HUES64 (cell line): ENCODE results near the gene ALAD. TPM values are rescaled to one million over a fixed set of nuclear protein-coding genes. Genes with fewer than 3 reads are reported as not detected.
A peak's percentile ranks its signal among the peaks of the same experiment; 100 is the strongest.
"Not testable (repeated sequence)": the region's sequence is repeated elsewhere in the genome, so short reads cannot be mapped to it uniquely, and the experiment has no call there.

ENCODE experiments used
- H3K27ac ChIP-seq: 2 replicates; pipeline ENCODE4 v1.7.0; 2013; ENCODE audit warnings: low read depth, low read length, inconsistent platforms
- H3K27me3 ChIP-seq: 2 replicates; pipeline ENCODE4 v1.6.1; 2013; ENCODE audit warnings: mild to moderate bottlenecking, low read length; ENCODE audit not compliant: insufficient read depth
- H3K36me3 ChIP-seq: 2 replicates; pipeline ENCODE4 v1.6.1; 2013; ENCODE audit warnings: mild to moderate bottlenecking, low read length; ENCODE audit not compliant: insufficient read depth
- H3K4me1 ChIP-seq: 2 replicates; pipeline ENCODE4 v1.6.1; 2013; ENCODE audit warnings: mild to moderate bottlenecking, low read length, moderate library complexity; ENCODE audit not compliant: insufficient read depth
- H3K4me3 ChIP-seq: 2 replicates; pipeline ENCODE4 v1.5.1; 2013; ENCODE audit warnings: mild to moderate bottlenecking, low read length, moderate library complexity
- H3K9ac ChIP-seq: 2 replicates; pipeline ENCODE4 v1.6.1; 2013; ENCODE audit warnings: mild to moderate bottlenecking, low read depth, low read length
- H3K9me3 ChIP-seq: 2 replicates; pipeline ENCODE4 v1.6.1; 2013; ENCODE audit warnings: low read depth, low read length; ENCODE audit not compliant: insufficient read depth
- WGBS: fragments of 150-250, 120-280 bp; methylation state at CpG from one replicate; pipeline ENCODE4 v1.1.7; 2013; ENCODE audit warnings: missing lambda C conversion rate; 5-methylcytosine and 5-hydroxymethylcytosine counted together
- polyA plus RNA-seq, 2 experiments: library from polyadenylated mRNA; stranded (reverse); fragments of 50-300 nt; gene quantifications; one replicate each; pipeline ENCODE4 v1.2.3, GENCODE V29; 2013

The ALAD gene
- polyA plus RNA-seq (2013, experiment 1 of 2), result 7.9 TPM
- 12.4 TPM for polyA plus RNA-seq (2013, experiment 2 of 2)

- Histone ChIP-seq H3K27me3 (no peaks in the 10 kb centered on the region), H3K9me3 (no peaks in the 10 kb centered on the region), H3K9ac (peak within 1 kb of the TSS; percentile 50), H3K4me3 (peak within 1 kb of the TSS; percentile 93), H3K27ac (peak within 1 kb of the TSS; percentile 34; the same call in 1 of the 2 replicates), H3K36me3 (no peaks in the 10 kb centered on the region), H3K4me1 (peaks cover 5% of the 10 kb centered on the region)
- 3% methylated on average over 50 of the region's 50 CpGs for WGBS
Observed at GRCh38 chr9:113401027-113401792, at the start of gene ALAD. TSS of gene ALAD (minus strand) at chr9:113401284. CDS start at chr9:113393559, 7,725 bp downstream.

GRCh38 chr9:113449376-113449775 is 48.3 kb upstream of the ALAD start:
- WGBS, result 96% methylated on average over 2 of the region's 2 CpGs
- H3K36me3 ChIP-seq, result no peaks in the 10 kb centered on the region
- H3K27me3 ChIP-seq, result no peaks in the 10 kb centered on the region
- H3K9ac ChIP-seq, result no peak overlapping the region
- no peaks in the 10 kb centered on the region for H3K4me1 ChIP-seq
- no peaks in the 10 kb centered on the region for H3K9me3 ChIP-seq
- H3K27ac ChIP-seq, result no peak overlapping the region
- no peak overlapping the region for H3K4me3 ChIP-seq

GRCh38 chr9:113446323-113446740 is 45.2 kb upstream of the ALAD start:
- Histone ChIP-seq H3K9ac (no peak overlapping the region), H3K27ac (no peak overlapping the region), H3K27me3 (no peaks in the 10 kb centered on the region), H3K4me3 (no peak overlapping the region), H3K9me3 (no peaks in the 10 kb centered on the region), H3K36me3 (no peaks in the 10 kb centered on the region), H3K4me1 (no peaks in the 10 kb centered on the region)
- 68% methylated on average over 2 of the region's 3 CpGs for WGBS

- 79% methylated on average over 2 of the region's 2 CpGs for WGBS
- no peak overlapping the region for H3K27ac ChIP-seq
- H3K4me3 ChIP-seq, result no peak overlapping the region
- H3K9ac ChIP-seq, result no peak overlapping the region
- no peaks in the 10 kb centered on the region for H3K9me3 ChIP-seq
- H3K36me3 ChIP-seq, result no peaks in the 10 kb centered on the region
- H3K27me3 ChIP-seq, result no peaks in the 10 kb centered on the region
- H3K4me1 ChIP-seq, result no peaks in the 10 kb centered on the region
Observed at GRCh38 chr9:113444736-113445135, 43.7 kb upstream of the ALAD start.

- not testable (repeated sequence) for H3K36me3 ChIP-seq, H3K9ac ChIP-seq, H3K4me1 ChIP-seq, H3K27ac ChIP-seq, H3K4me3 ChIP-seq, H3K27me3 ChIP-seq, H3K9me3 ChIP-seq
- 89% methylated on average over 1 of the region's 1 CpG for WGBS
Observed at GRCh38 chr9:113437716-113438115, 36.6 kb upstream of the ALAD start.

- no peak overlapping the region for H3K27ac ChIP-seq
- H3K9me3 ChIP-seq, result no peaks in the 10 kb centered on the region
- H3K4me3 ChIP-seq, result no peak overlapping the region
- no peaks in the 10 kb centered on the region for H3K4me1 ChIP-seq
- H3K9ac ChIP-seq, result no peak overlapping the region
- WGBS, result 84% methylated on average over 4 of the region's 4 CpGs
- H3K27me3 ChIP-seq, result no peaks in the 10 kb centered on the region
- H3K36me3 ChIP-seq, result no peaks in the 10 kb centered on the region
Observed at GRCh38 chr9:113436728-113437515, 35.8 kb upstream of the ALAD start.

- Histone ChIP-seq H3K36me3 (no peaks in the 10 kb centered on the region), H3K9me3 (no peaks in the 10 kb centered on the region), H3K27me3 (no peaks in the 10 kb centered on the region), H3K4me1 (no peaks in the 10 kb centered on the region), H3K4me3 (no peak overlapping the region), H3K9ac (no peak overlapping the region), H3K27ac (no peak overlapping the region)
Observed at GRCh38 chr9:113431191-113431590, 30.1 kb upstream of the ALAD start.

GRCh38 chr9:113428062-113428615 is 27.1 kb upstream of the ALAD start:
- H3K36me3 ChIP-seq, result no peaks in the 10 kb centered on the region
- H3K4me3 ChIP-seq, result no peak overlapping the region
- H3K9me3 ChIP-seq, result no peaks in the 10 kb centered on the region
- no peaks in the 10 kb centered on the region for H3K27me3 ChIP-seq
- no peak overlapping the region for H3K27ac ChIP-seq
- no peak overlapping the region for H3K9ac ChIP-seq
- H3K4me1 ChIP-seq, result peaks cover 5% of the 10 kb centered on the region
- WGBS, result 80% methylated on average over 1 of the region's 1 CpG

GRCh38 chr9:113427629-113428028 is 26.5 kb upstream of the ALAD start:
- H3K4me1 ChIP-seq, result peaks cover 5% of the 10 kb centered on the region
- no peaks in the 10 kb centered on the region for H3K27me3 ChIP-seq
- H3K9me3 ChIP-seq, result no peaks in the 10 kb centered on the region
- no peak overlapping the region for H3K4me3 ChIP-seq
- H3K27ac ChIP-seq, result no peak overlapping the region
- no peaks in the 10 kb centered on the region for H3K36me3 ChIP-seq
- no peak overlapping the region for H3K9ac ChIP-seq
- 98% methylated on average over 2 of the region's 2 CpGs for WGBS

- 53% methylated on average over 1 of the region's 1 CpG for WGBS
- Histone ChIP-seq H3K4me1 (peaks cover 5% of the 10 kb centered on the region), H3K27me3 (no peaks in the 10 kb centered on the region), H3K9me3 (no peaks in the 10 kb centered on the region), H3K36me3 (no peaks in the 10 kb centered on the region), H3K9ac (no peak overlapping the region), H3K4me3 (no peak overlapping the region), H3K27ac (no peak overlapping the region)
Observed at GRCh38 chr9:113426701-113427100, 25.6 kb upstream of the ALAD start.

- H3K27me3 ChIP-seq, result no peaks in the 10 kb centered on the region
- no peak overlapping the region for H3K9ac ChIP-seq
- no peaks in the 10 kb centered on the region for H3K9me3 ChIP-seq
- H3K4me3 ChIP-seq, result no peak overlapping the region
- 54% methylated on average over 2 of the region's 2 CpGs for WGBS
- H3K36me3 ChIP-seq, result no peaks in the 10 kb centered on the region
- peaks cover 5% of the 10 kb centered on the region for H3K4me1 ChIP-seq
- H3K27ac ChIP-seq, result no peak overlapping the region
Observed at GRCh38 chr9:113425072-113425471, 24.0 kb upstream of the ALAD start.
